A673 (cell line): ENCODE data around the gene MYRF. TPM values are rescaled to one million over a fixed set of nuclear protein-coding genes. Genes with fewer than 3 reads are reported as not detected.
A peak's percentile ranks its signal among the peaks of the same experiment; 100 is the strongest.

ENCODE experiments used
- BruUV-seq: library from RNA; stranded (reverse); fragments of 400-500 nt; replicated peaks from 2 replicates; lab custom pipeline; 2021; lab: Mats Ljungman, UMichigan
- CTCF ChIA-PET: fragments of 300-600 bp; sonication (Branson Sonifier 250); formaldehyde crosslinking; loops from one replicate; lab custom pipeline; 2022; ENCODE audit warnings: antibody characterized with exemption; lab: Charles Lee
- POLR2A ChIA-PET: fragments of 300-600 bp; sonication (Branson Sonifier 250); formaldehyde crosslinking; loops from one replicate; lab custom pipeline; 2022; ENCODE audit warnings: antibody characterized with exemption; ENCODE audit not compliant: low non-redundant PET; lab: Charles Lee
- DNase-seq: peaks from one replicate; pipeline ENCODE4 v3.0.0-alpha.2; 2015; ENCODE audit warnings: low spot score
- H3K27ac ChIP-seq: fragments of 200-600 bp; sonication (generic); 2 replicates; pipeline ENCODE4 v1.5.1; 2016; ENCODE audit warnings: mixed run types, low read depth, mild to moderate bottlenecking, mixed read lengths, antibody characterized with exemption, low read length; ENCODE audit not compliant: poor library complexity, severe bottlenecking
- H3K27me3 ChIP-seq: fragments of 200-600 bp; sonication (generic); replicated peaks from 2 replicates; pipeline ENCODE4 v1.6.1; 2017; ENCODE audit warnings: mixed run types, low read depth, mild to moderate bottlenecking, mixed read lengths, antibody characterized with exemption, low read length; ENCODE audit not compliant: insufficient read depth, poor library complexity
- H3K36me3 ChIP-seq: fragments of 200-600 bp; sonication (generic); 2 replicates; pipeline ENCODE4 v1.6.1; 2016; ENCODE audit warnings: mixed run types, mild to moderate bottlenecking, mixed read lengths, antibody characterized with exemption, low read length; ENCODE audit not compliant: insufficient read depth, poor library complexity, severe bottlenecking
- H3K4me1 ChIP-seq: fragments of 200-600 bp; sonication (generic); 2 replicates; pipeline ENCODE4 v1.6.1; 2017; ENCODE audit warnings: mixed run types, mild to moderate bottlenecking, mixed read lengths, antibody characterized with exemption, low read length; ENCODE audit not compliant: insufficient read depth, poor library complexity, severe bottlenecking
- H3K4me3 ChIP-seq: fragments of 200-600 bp; sonication (generic); 2 replicates; pipeline ENCODE4 v1.5.1; 2016; ENCODE audit warnings: low read depth, mixed run types, mild to moderate bottlenecking, mixed read lengths, low read length; ENCODE audit not compliant: poor library complexity, severe bottlenecking
- H3K9me3 ChIP-seq: fragments of 200-600 bp; sonication (generic); 2 replicates; pipeline ENCODE4 v1.6.1; 2016; ENCODE audit warnings: mixed run types, low read depth, mild to moderate bottlenecking, mixed read lengths, antibody characterized with exemption, low read length; ENCODE audit not compliant: poor library complexity, severe bottlenecking
- EZH2 ChIP-seq: fragments of 200-600 bp; sonication (generic); IDR thresholded peaks from 2 replicates; pipeline ENCODE4 v1.6.1; 2017; ENCODE audit warnings: borderline replicate concordance, low read depth, mild to moderate bottlenecking, mixed read lengths, antibody characterized with exemption, low read length; ENCODE audit not compliant: poor library complexity, severe bottlenecking
- intact Hi-C: fragments of 100-400 bp; cut with micrococcal nuclease; formaldehyde crosslinking; loops from one replicate; pipeline ENCODE4 v1.10.0; 2022; ENCODE audit not compliant: unreplicated experiment
- total RNA-seq: library from RNA; stranded (reverse); gene quantifications from 2 replicates; pipeline ENCODE4 v1.2.3, GENCODE V29; 2021
- TF ChIP-seq, protein P1 (sequence below): fragments of 300-800, 200-600 bp; sonication (generic); conservative IDR thresholded peaks from 2 replicates; pipeline ENCODE4 v1.5.1; 2017; ENCODE audit warnings: low read depth, mild to moderate bottlenecking, antibody characterized with exemption, low read length, moderate library complexity, mixed read lengths

Gene MYRF
- total RNA-seq, 1 experiment from 2014 or later = 11.2 TPM

DNA sequence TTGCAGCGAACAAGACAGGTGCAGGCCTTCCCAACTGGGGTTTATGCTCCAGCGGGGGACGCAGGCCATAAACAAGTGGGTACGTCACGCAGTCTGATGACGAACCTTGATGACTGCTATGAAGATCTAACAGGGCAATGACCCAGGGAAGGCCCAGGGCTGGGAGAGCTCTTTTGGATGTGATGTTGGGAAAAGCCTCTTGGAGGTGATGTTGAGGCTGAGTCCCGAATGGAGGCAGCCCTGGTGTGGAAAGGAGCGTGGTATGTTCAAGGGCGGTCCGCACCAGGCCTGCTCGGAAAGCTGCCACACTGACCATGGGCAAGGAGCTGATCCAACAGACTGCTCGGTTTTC is 81.5 kb downstream of the MYRF start:
- TF ChIP-seq, protein P1, sequence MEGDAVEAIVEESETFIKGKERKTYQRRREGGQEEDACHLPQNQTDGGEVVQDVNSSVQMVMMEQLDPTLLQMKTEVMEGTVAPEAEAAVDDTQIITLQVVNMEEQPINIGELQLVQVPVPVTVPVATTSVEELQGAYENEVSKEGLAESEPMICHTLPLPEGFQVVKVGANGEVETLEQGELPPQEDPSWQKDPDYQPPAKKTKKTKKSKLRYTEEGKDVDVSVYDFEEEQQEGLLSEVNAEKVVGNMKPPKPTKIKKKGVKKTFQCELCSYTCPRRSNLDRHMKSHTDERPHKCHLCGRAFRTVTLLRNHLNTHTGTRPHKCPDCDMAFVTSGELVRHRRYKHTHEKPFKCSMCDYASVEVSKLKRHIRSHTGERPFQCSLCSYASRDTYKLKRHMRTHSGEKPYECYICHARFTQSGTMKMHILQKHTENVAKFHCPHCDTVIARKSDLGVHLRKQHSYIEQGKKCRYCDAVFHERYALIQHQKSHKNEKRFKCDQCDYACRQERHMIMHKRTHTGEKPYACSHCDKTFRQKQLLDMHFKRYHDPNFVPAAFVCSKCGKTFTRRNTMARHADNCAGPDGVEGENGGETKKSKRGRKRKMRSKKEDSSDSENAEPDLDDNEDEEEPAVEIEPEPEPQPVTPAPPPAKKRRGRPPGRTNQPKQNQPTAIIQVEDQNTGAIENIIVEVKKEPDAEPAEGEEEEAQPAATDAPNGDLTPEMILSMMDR = no peak
- TF ChIP-seq EZH2 = no peak
- H3K4me1 ChIP-seq = peaks cover 72% of the 10 kb centered on the region
- ChIA-PET POLR2A (no interaction called here), CTCF (interaction anchor here (1.6 kb wide), 1 partner anchor 37 kb away, joined by 8 read pairs; no protein-coding TSS in a partner anchor)
- H3K4me3 ChIP-seq = peak overlapping the region; percentile 96
- H3K9me3 ChIP-seq = no peaks in the 10 kb centered on the region
- H3K27ac ChIP-seq = peak overlapping the region; percentile 97
- peaks cover 90% of the 10 kb centered on the region for H3K36me3 ChIP-seq
- DNase-seq = peak; percentile 57
- H3K27me3 ChIP-seq = no peaks in the 10 kb centered on the region
- intact Hi-C loops = no loop called here
- no TSS peak for BruUV-seq

DNA sequence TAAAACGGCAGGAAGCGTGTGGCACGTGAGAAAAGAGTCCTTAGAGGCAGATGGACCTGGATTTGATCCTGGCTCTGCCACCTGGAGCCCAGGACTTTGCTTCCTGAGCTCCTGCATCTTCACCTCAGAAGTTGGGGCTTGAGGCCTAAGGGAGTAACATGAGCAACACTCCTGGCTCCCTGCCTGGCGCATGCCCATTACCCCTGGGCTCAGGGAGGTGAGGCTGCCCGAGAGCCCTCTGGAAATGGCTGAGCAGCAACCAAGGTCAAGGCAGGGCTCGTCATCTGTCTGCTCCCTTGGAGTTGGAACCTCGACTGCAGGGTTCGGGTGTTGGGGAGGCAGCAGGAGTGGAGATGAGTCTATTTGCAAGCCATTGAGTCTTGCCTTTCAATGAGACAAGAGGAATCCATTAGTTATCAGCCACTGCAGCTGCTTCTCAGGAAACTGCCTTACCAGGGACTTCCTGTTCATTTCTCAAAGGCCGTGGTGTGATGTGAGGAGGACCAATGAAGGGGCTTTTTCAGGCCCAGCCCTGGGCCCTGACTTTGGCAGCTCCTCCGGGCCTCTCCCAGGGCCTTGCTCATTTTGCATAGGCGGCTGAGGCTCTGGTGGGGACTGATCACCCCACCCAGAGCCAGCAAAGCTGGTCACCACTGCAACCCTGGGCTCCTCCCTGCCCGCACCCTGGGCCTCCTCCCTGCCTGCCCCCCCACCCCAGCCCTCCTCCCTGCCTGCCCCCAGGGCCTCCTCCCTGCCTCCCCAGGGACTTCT is 82.0 kb downstream of the MYRF start:
- TSS peak; percentile 94 for BruUV-seq
- TF ChIP-seq EZH2 = no peak
- TF ChIP-seq, protein P1 = no peak
- intact Hi-C loops = no loop called here
- DNase-seq = peak; percentile 99
- H3K9me3 ChIP-seq = no peaks in the 10 kb centered on the region
- H3K27me3 ChIP-seq = no peaks in the 10 kb centered on the region
- CTCF ChIA-PET = interaction anchor here (1.1 to 1.6 kb wide), 2 partner anchors 37 to 113 kb away, joined by 8 to 11 read pairs; no protein-coding TSS in a partner anchor
- peaks cover 72% of the 10 kb centered on the region for H3K4me1 ChIP-seq
- H3K27ac ChIP-seq = peak overlapping the region; percentile 97
- POLR2A ChIA-PET = no interaction called here
- H3K4me3 ChIP-seq = peak overlapping the region; percentile 96
- H3K36me3 ChIP-seq = peaks cover 89% of the 10 kb centered on the region

DNA sequence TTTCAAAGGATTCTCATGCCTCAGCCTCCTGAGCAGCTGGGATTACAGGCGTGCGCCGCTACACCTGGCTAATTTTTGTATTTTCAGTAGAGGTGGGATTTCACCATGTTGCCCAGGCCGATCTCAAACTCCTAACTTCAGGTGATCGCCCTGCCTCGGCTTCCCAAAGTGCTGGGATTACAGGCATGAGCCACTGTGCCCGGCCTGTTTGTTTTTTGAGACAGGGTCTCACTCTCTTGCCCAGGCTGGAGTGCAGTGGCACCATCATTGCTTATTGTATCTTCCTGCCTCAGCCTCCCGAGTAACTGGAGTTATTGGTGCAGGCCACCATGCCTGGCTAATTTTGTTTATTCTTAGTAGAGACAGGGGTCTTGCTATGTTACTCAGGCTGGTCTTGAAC is 83.8 kb downstream of the MYRF start:
- POLR2A ChIA-PET = no interaction called here
- Histone ChIP-seq H3K4me3 (no peak overlapping the region), H3K4me1 (peaks cover 62% of the 10 kb centered on the region), H3K27me3 (no peaks in the 10 kb centered on the region), H3K9me3 (no peaks in the 10 kb centered on the region), H3K27ac (peak overlapping the region; percentile 97), H3K36me3 (peaks cover 89% of the 10 kb centered on the region)
- no peak for DNase-seq
- intact Hi-C loops = no loop called here
- TF ChIP-seq, protein P1 = no peak
- no peak for TF ChIP-seq EZH2
- BruUV-seq = no TSS peak
- CTCF ChIA-PET = no interaction called here
